IPS-NIHi7 (cell line): ENCODE results near the gene TMEM52.

ENCODE experiments used
- DNase-seq: peaks from one replicate; pipeline ENCODE4 v3.0.0; 2012; ENCODE audit warnings: mixed read lengths; ENCODE audit errors: extremely low spot score

TMEM52 gene

DNA sequence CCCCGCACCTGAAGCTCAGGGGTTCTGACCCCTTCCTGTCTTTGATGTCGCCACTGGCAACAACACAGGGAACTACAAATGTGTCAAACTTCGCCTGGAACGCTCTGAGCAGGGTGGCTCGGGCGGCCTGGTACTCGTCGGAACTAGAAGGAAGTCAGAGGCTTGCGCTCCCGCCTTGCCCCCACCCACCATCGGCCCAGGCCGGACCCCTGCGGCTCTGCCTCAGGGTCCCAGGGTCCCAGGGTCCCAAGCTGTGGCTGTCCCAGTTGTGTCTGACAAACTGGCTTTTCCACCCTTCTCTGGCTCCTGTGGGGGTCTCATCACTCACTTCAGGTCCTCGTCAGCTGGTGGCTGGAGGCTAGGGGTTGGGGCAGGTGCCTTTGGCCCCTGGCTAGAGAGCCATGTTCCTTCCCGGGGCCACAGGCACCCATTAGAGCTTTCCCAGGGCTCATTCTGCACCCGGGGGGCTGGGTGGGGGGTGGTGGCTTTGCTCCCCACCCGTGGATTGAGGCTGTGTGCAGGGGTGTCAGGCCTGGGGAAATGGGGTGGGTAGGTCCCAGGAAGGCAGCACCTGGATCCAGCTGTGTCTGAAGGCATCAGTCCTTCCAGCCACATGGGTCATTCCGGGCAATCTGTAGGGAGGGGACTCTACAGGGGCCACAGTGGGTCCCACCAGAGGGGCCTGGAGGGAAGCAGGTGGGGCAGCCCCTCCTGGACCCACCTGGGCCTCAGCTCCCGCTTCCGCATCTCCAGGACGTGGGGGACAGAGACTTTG lies 8.0 kb upstream of the TMEM52 start:
- no peak for DNase-seq

- no peak for DNase-seq
Observed at GRCh38 chr1:1926346-1926811, 7.3 kb upstream of the TMEM52 start.

GRCh38 chr1:1925437-1926345 lies 6.6 kb upstream of the TMEM52 start:
- DNase-seq: no peak

- no peak for DNase-seq
Observed at GRCh38 chr1:1924849-1925248, 5.8 kb upstream of the TMEM52 start.

GRCh38 chr1:1924386-1924785 lies 5.3 kb upstream of the TMEM52 start:
- DNase-seq: no peak

- DNase-seq: no peak
Observed at GRCh38 chr1:1922956-1923833, 4.1 kb upstream of the TMEM52 start.

- DNase-seq: no peak
Observed at GRCh38 chr1:1922702-1922955, 3.5 kb upstream of the TMEM52 start.

DNA sequence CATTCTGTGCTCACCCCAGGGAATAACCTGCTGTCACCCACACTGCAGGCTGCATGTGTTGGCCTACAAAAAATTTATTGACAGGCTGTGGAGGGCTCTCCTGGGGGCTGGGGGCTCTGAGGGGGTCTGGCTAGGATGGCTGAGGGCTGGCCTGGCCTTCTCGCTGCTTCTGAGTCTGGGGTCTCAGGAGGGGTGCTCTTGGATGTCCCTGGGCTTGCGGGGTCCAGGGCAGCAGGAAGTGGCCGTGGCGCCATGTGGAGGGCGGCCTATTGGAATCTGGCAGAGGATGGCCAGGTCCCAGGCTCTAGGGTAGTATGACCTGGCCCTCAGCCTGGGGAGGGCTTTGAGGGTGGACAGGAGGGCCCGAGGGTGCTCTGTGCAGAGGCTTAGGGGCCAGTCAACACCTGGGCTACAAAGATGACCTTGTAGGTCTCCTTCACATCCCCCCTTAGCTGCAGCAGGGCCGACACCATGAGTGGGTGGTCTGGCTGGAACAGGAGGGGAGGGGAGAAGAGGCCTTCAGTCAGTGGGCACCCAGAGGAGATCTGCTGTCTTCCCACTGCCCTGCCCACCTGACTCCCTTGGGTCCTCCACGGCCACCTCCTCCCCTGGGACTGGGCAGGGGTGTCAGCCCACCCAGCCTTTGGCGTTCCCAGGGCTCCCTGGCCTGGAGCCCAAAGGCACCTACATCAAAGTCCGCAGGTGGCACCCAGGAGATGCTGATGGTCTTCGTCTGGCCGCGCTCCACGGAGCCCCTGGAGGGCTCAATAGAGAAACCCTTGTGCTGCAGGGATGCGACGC lies 3.0 kb upstream of the TMEM52 start:
- DNase-seq: no peak

DNA sequence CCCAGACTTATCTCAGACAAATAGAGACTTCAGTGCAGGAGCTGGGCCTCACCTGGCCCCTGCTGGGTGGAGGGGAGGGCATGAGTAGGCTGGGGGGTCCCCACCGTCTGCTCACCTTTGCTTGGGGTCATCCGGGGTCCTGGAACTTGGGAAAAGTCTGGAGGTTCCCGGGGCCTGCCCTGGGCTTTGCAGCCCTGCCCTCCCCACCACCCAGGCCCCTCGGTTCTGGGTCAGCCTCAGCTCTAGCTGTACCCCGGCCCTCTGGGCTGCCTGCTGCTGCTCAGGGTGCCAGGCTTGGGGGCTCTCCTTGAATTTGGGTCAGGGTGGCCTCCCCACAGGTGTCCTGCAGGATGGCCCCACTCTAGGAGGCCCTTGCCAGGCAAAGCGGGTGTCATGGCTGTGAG lies 2.4 kb upstream of the TMEM52 start:
- no peak for DNase-seq

DNA sequence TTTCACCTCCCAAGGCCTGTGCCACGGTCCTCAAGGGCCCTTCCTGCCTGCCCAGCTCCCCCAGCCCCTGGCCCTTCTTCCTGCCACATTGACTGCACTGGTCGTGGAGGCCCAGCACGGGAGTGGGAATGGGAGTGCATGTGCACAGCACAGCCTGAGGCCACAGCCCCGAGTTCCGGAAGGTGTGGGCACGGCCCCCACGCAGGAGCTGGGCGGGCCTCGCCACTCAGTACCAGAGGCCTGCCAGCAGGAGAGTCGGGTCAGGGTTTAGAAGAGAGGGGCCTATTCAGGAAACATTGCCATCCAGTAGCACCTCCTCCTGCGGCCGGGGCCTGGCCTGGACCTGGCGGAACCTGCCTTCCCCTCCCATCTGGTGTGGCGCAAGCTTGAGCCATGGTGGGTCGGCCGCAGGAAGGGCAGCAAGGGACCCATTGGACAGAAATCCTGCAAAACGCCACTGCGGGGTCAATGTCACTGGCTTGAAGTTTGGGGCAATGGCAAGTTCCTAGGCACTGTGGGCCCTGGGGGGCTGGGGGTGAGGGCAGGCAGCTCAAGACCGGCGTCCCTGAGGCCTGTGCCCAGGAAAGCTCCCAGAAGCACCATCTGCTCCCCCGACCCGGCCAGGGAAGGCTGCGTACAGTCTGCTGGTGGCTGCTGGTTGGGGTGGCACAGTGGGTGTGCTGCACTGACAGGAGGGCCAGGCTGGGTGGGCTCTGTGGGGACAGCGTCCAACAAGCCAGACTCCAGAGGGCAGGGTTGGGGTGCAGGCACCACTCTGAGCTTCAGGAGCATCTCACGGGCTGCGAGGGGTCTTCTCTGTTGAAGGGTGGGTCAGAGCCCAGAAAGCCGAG lies 1.8 kb upstream of the TMEM52 start:
- no peak for DNase-seq

DNA sequence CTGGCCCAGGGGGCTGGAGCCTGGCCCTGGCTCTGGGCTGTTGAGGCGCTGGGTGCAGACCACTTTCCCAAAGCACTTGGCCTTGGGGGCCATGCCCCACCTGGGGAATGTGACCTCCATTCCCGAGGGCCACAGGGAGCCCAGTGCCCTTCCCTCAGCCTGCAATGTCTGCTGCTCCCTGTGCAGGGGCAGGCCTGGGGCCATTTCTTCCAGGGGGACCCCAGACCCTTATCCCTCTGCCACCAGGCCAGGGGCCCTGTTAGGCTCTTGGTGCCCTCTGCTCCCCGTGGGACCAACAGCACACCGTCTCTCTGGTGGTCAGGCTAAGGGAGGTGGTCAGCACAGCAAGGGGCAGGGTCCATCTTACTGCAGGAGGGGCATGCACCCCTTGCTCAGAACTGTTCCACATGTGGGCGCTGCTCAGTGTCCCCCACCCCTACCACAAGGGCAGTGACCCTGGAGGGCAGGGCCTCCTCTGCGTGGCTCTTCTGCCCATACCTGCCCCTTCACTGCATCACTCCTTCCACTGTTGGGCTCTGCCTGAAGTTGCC lies 1.1 kb upstream of the TMEM52 start:
- DNase-seq: no peak

- DNase-seq: peak; percentile 100
Observed at GRCh38 chr1:1919304-1920056, 401 bp upstream of the TMEM52 start.

DNA sequence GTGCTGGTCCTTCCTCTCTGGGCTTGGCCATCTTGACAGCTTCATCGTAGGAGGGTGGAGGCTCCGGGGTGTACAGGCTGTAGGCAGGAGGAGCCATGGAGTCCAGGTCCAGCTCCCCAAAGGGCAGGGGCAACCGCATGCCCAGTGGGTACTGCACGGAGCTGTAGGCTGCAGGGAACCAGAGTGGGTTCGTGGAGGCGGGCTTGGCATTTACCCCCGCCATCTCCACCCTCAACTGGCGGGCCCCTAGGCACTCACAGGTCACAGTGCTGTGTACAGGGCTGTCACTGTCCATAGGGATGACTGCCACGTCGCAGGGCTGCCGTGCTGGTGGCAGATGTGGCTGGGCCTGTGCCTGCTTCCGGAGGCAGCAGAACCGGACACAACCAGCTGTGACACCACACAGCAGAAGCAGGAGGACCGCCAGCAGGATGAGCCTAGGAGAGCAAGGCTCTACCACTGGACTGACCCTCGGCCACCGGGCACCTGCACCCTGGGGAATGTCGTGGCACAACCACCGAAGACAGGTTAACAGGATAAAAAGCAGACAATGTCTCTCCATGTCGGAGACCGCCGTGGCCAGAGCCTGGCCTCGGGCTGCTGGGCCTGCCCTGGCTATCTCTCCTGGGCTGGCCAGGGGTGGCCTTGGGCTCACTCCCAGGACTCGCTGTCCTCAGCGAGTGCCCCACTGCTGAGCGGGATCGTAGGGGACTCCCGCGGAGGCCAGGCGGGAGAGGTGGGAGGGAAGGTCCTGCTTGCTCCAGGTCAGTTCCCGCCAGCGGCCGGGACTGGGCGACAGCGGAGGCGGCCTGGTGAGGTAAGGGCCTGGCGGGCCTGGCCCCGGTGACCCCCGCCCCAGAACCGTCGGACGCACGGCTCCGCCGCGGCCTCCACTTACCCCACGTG lies 831 bp downstream of the TMEM52 start:
- DNase-seq: no peak

DNA sequence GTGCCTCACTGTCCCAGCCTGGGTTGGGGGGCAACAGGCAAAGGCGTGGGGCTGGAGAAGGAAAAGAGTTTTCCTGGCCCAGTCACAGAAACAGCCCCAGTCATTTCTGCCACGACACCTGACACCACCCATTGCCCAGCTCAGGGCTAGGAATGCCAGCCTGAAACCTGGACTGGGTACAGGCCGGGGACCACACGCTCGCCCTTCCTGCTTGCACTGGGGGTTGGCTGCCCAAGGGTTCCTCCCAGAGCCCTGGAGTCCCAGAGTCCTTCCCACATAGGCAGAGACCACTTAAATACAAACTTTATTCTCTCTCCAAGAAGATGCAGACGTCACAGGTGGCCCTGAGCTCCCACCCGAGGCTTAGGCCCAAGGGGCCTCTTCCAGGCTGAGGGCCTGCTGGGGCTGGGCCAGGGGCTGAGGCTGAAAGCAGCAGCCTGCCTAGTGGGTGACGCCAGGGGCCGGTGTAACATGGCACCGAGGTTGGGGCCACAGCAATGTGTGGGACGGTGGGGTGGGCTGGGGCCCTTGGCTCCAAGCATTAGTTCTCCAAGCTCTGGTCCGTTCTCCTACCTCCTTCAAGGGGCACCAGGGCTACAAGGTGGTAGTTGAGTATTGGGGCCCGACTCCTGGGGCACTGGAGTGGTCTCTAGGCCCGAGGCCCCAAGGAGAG lies 1.6 kb downstream of the TMEM52 start:
- DNase-seq: no peak

DNA sequence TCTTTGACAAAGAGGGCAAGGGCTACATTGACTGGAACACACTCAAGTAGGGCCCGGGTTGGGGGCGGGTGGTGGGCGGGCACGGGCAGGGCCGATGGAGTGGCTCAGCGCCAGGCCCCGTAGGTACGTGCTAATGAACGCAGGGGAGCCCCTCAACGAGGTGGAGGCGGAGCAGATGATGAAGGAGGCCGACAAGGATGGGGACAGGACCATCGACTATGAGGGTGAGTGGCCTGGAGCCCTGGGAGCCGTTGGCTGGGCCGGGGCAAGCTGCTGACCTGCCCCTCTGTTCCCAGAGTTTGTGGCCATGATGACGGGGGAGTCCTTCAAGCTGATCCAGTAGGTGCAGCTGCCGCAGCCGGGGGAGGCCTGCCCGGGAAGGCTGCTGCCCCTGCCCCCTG lies 2.2 kb downstream of the TMEM52 start:
- no peak for DNase-seq

DNA sequence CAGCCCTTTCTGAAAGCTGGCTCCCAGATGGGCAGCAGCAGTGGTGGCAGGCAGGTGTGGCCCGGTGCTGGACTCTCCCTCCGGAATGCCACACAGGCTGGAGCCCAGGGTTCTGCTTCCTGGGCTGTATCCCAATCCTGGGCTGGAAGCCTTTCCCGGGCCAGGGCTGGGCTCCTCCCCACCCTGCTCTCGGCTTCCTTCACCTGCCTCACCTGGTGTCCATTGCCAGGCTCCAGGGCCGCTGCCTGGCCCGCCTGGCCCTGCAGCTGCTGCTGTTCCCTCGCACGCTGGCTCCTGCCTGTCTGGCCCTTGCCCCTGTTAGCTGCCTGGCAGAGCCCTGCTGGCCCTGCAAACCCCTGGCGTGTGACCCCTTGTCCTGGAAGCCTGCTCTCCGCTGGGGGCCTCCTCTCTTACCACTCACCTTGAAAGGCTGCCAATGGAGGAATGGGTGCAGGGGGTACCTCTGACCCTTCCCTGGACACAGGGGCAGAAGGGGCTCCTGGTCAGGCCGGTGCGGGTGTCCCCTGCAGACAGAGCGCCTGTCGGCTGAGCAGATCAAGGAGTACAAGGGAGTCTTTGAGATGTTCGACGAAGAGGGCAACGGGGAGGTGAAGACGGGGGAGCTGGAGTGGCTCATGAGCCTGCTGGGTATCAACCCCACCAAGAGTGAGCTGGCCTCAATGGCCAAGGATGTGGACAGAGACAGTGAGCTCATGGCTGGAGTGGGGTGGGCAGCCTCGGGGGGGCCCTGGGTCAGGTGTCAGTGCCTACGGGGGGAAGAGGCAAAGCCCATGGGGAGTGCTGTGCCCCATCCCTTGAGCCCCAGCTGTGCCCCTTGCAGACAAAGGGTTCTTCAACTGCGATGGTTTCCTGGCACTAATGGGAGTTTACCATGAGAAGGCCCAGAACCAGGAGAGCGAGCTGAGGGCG lies 2.9 kb downstream of the TMEM52 start:
- DNase-seq: no peak
